ENCODE data around the gene DOCK2.

GRCh38 chr5:169979871-169980270, 342.8 kb downstream of the DOCK2 start:
- TF ChIP-seq CTCF (IDR thresholded peaks at IDR 0.05) (no peak), POLR2AphosphoS5 (IDR thresholded peaks at IDR 0.05; ENCODE audit: low read depth, low read length) (no peak), SIN3A (IDR thresholded peaks at IDR 0.05; ENCODE audit: borderline replicate concordance, insufficient read depth, low read depth, low read length) (no peak)
